Measurements from ENCODE around the gene LGR6.

Gene LGR6

GRCh38 chr1:202320081-202320405, 126.4 kb downstream of the LGR6 start:
- Histone ChIP-seq H3F3A (ENCODE audit: insufficient read depth, low read length) (no peaks in the 10 kb centered on the region), H3K9me2 (ENCODE audit: low read depth, low read length) (no peaks in the 10 kb centered on the region), H3K9me3 (ENCODE audit: low read length) (no peaks in the 10 kb centered on the region), H3K79me2 (ENCODE audit: insufficient read depth, low read length) (no peaks in the 10 kb centered on the region), H3K4me2 (ENCODE audit: low read length) (no peak overlapping the region), H3K4me3 (ENCODE audit: low read depth, low read length, poor library complexity, severe bottlenecking) (no peak overlapping the region), H4K20me1 (ENCODE audit: insufficient read depth, low read length) (no peaks in the 10 kb centered on the region), H3K27me3 (ENCODE audit: insufficient read depth, low read length) (0 out of 2 replicates have a peak, but pooled peaks cover 8% of the 10 kb centered on the region), H2AFZ (ENCODE audit: low read length) (no peak overlapping the region), H3K9ac (ENCODE audit: low read length) (no peak overlapping the region), H3K27ac (ENCODE audit: low read depth, low read length, poor library complexity, severe bottlenecking) (no peak overlapping the region), H3K36me3 (ENCODE audit: insufficient read depth, low read length) (no peaks in the 10 kb centered on the region), H3K4me1 (ENCODE audit: insufficient read depth, low read length, severe bottlenecking) (no peaks in the 10 kb centered on the region)
- TF ChIP-seq EZH2 (IDR thresholded peaks at IDR 0.05; ENCODE audit: borderline replicate concordance, low read length) (no peak), CTCF (IDR thresholded peaks at IDR 0.05; ENCODE audit: low read length) (no peak)

- no peaks in the 10 kb centered on the region for H3K4me1 ChIP-seq (ENCODE audit: insufficient read depth, low read length, severe bottlenecking)
- peaks cover 4% of the 10 kb centered on the region; the same call in 1 of the 2 replicates for H3K36me3 ChIP-seq (ENCODE audit: insufficient read depth, low read length)
- H2AFZ ChIP-seq (ENCODE audit: low read length) = no peak overlapping the region
- no peaks in the 10 kb centered on the region for H3F3A ChIP-seq (ENCODE audit: insufficient read depth, low read length)
- no peaks in the 10 kb centered on the region for H3K9me3 ChIP-seq (ENCODE audit: low read length)
- H3K9me2 ChIP-seq (ENCODE audit: low read depth, low read length) = no peaks in the 10 kb centered on the region
- no peak overlapping the region for H3K9ac ChIP-seq (ENCODE audit: low read length)
- no peaks in the 10 kb centered on the region for H4K20me1 ChIP-seq (ENCODE audit: insufficient read depth, low read length)
- no peak overlapping the region for H3K4me3 ChIP-seq (ENCODE audit: low read depth, low read length, poor library complexity, severe bottlenecking)
- H3K27me3 ChIP-seq (ENCODE audit: insufficient read depth, low read length) = no peaks in the 10 kb centered on the region
- H3K79me2 ChIP-seq (ENCODE audit: insufficient read depth, low read length) = no peaks in the 10 kb centered on the region
- no peak overlapping the region for H3K27ac ChIP-seq (ENCODE audit: low read depth, low read length, poor library complexity, severe bottlenecking)
- no peak overlapping the region for H3K4me2 ChIP-seq (ENCODE audit: low read length)
- TF ChIP-seq CTCF (IDR thresholded peaks at IDR 0.05; ENCODE audit: low read length) (no peak), EZH2 (IDR thresholded peaks at IDR 0.05; ENCODE audit: borderline replicate concordance, low read length) (no peak)
Measured at GRCh38 chr1:202323731-202324130, 130.1 kb downstream of the LGR6 start.

- H3K4me2 ChIP-seq (ENCODE audit: low read length) = no peak overlapping the region
- no peaks in the 10 kb centered on the region for H3K27me3 ChIP-seq (ENCODE audit: insufficient read depth, low read length)
Measured at GRCh38 chr1:202324646-202325045, 131.0 kb downstream of the LGR6 start.

More at GRCh38 chr1:202324646-202325045, 131.0 kb downstream of the LGR6 start:
- no peaks in the 10 kb centered on the region for H3K79me2 ChIP-seq (ENCODE audit: insufficient read depth, low read length)
- no peak overlapping the region for H2AFZ ChIP-seq (ENCODE audit: low read length)
- peaks cover 13% of the 10 kb centered on the region; the same call in 1 of the 2 replicates for H3K36me3 ChIP-seq (ENCODE audit: insufficient read depth, low read length)
- H3K9me3 ChIP-seq (ENCODE audit: low read length) = no peaks in the 10 kb centered on the region
- H3F3A ChIP-seq (ENCODE audit: insufficient read depth, low read length) = no peaks in the 10 kb centered on the region
- TF ChIP-seq EZH2 (IDR thresholded peaks at IDR 0.05; ENCODE audit: borderline replicate concordance, low read length) (no peak), CTCF (IDR thresholded peaks at IDR 0.05; ENCODE audit: low read length) (no peak)
- H3K9ac ChIP-seq (ENCODE audit: low read length) = no peak overlapping the region
- no peak overlapping the region for H3K27ac ChIP-seq (ENCODE audit: low read depth, low read length, poor library complexity, severe bottlenecking)
- no peaks in the 10 kb centered on the region for H3K4me1 ChIP-seq (ENCODE audit: insufficient read depth, low read length, severe bottlenecking)
- H4K20me1 ChIP-seq (ENCODE audit: insufficient read depth, low read length) = no peaks in the 10 kb centered on the region
- H3K9me2 ChIP-seq (ENCODE audit: low read depth, low read length) = no peaks in the 10 kb centered on the region
- no peak overlapping the region for H3K4me3 ChIP-seq (ENCODE audit: low read depth, low read length, poor library complexity, severe bottlenecking)

Data from OCI-LY1 (cell line).